H9 (cell line): ENCODE results near the gene ROBO4. TPM values are rescaled to one million over a fixed set of nuclear protein-coding genes. Genes with fewer than 3 reads are reported as not detected.

ENCODE experiments used
- DNase-seq: peaks from one replicate; pipeline ENCODE4 v3.0.0-alpha.2; 2017
- H2AFZ ChIP-seq: one replicate; pipeline ENCODE4 v1.6.1; 2013; ENCODE audit warnings: mild to moderate bottlenecking, low read length, control low read depth, moderate library complexity
- H2AK5ac ChIP-seq: 2 replicates; pipeline ENCODE4 v1.6.1; 2013; ENCODE audit warnings: low read length, control low read depth, mixed read lengths; ENCODE audit not compliant: insufficient read length
- H2BK120ac ChIP-seq: one replicate; pipeline ENCODE4 v1.6.1; 2013; ENCODE audit warnings: low read depth, mild to moderate bottlenecking, low read length, control low read depth, inconsistent platforms; ENCODE audit not compliant: poor library complexity, severe bottlenecking
- H2BK12ac ChIP-seq: 2 replicates; pipeline ENCODE4 v1.6.1; 2013; ENCODE audit warnings: low read length, control low read depth, mixed read lengths, low read depth; ENCODE audit not compliant: insufficient read length
- H2BK15ac ChIP-seq: 2 replicates; pipeline ENCODE4 v1.6.1; 2013; ENCODE audit warnings: low read depth, low read length, control low read depth
- H2BK20ac ChIP-seq: one replicate; pipeline ENCODE4 v1.6.1; 2013; ENCODE audit warnings: low read depth, mild to moderate bottlenecking, low read length, control low read depth, inconsistent platforms; ENCODE audit not compliant: poor library complexity, severe bottlenecking
- H2BK5ac ChIP-seq: 2 replicates; pipeline ENCODE4 v1.6.1; 2013; ENCODE audit warnings: low read length, control low read depth, mixed read lengths; ENCODE audit not compliant: insufficient read length
- H3K14ac ChIP-seq: 2 replicates; pipeline ENCODE4 v1.6.1; 2013; ENCODE audit warnings: low read length, control low read depth; ENCODE audit not compliant: insufficient read depth
- H3K18ac ChIP-seq: 2 replicates; pipeline ENCODE4 v1.6.1; 2013; ENCODE audit warnings: low read depth, mild to moderate bottlenecking, mixed read lengths, low read length, control low read depth; ENCODE audit not compliant: insufficient read length
- H3K23ac ChIP-seq: 2 replicates; pipeline ENCODE4 v1.6.1; 2013; ENCODE audit warnings: low read length, control low read depth, mixed read lengths, low read depth; ENCODE audit not compliant: insufficient read length
- H3K23me2 ChIP-seq: 2 replicates; pipeline ENCODE4 v1.6.1; 2013; ENCODE audit warnings: low read depth, mild to moderate bottlenecking, mixed read lengths, low read length, control low read depth; ENCODE audit not compliant: insufficient read length, poor library complexity, severe bottlenecking
- H3K27ac ChIP-seq: 2 replicates; pipeline ENCODE4 v1.5.1; 2013; ENCODE audit warnings: low read length, control low read depth, mixed read lengths, low read depth; ENCODE audit not compliant: insufficient read length
- H3K27me3 ChIP-seq: 2 replicates; pipeline ENCODE4 v1.6.1; 2013; ENCODE audit warnings: low read length, control low read depth, inconsistent platforms; ENCODE audit not compliant: insufficient read depth
- H3K4ac ChIP-seq: 2 replicates; pipeline ENCODE4 v1.6.1; 2013; ENCODE audit warnings: low read depth, mild to moderate bottlenecking, control low read depth, inconsistent platforms, low read length, moderate library complexity
- H3K4me1 ChIP-seq: 2 replicates; pipeline ENCODE4 v1.6.1; 2013; ENCODE audit warnings: low read length, control low read depth, inconsistent platforms; ENCODE audit not compliant: insufficient read depth
- H3K4me2 ChIP-seq: 2 replicates; pipeline ENCODE4 v1.6.1; 2013; ENCODE audit warnings: low read length, control low read depth, mixed read lengths; ENCODE audit not compliant: insufficient read length, insufficient read depth
- H3K56ac ChIP-seq: 2 replicates; pipeline ENCODE4 v1.6.1; 2013; ENCODE audit warnings: low read depth, mild to moderate bottlenecking, mixed read lengths, low read length, control low read depth; ENCODE audit not compliant: insufficient read length
- H3K79me1 ChIP-seq: 2 replicates; pipeline ENCODE4 v1.6.1; 2013; ENCODE audit warnings: low read depth, mild to moderate bottlenecking, moderate library complexity, low read length, control low read depth, inconsistent platforms; ENCODE audit not compliant: insufficient read depth, poor library complexity, severe bottlenecking
- H3K79me2 ChIP-seq: 2 replicates; pipeline ENCODE4 v1.6.1; 2013; ENCODE audit warnings: low read length, control low read depth, inconsistent platforms; ENCODE audit not compliant: insufficient read depth
- H3K9ac ChIP-seq: 2 replicates; pipeline ENCODE4 v1.6.1; 2013; ENCODE audit warnings: low read length, control low read depth, mixed read lengths; ENCODE audit not compliant: insufficient read length; ENCODE audit errors: extremely low read depth
- H3K9me3 ChIP-seq: one replicate; pipeline ENCODE4 v1.6.1; 2013; ENCODE audit warnings: low read depth, low read length, inconsistent platforms; ENCODE audit not compliant: control insufficient read depth
- H3T11ph ChIP-seq: one replicate; pipeline ENCODE4 v1.6.1; 2013; ENCODE audit warnings: mild to moderate bottlenecking, low read length, control low read depth, inconsistent platforms
- H4K20me1 ChIP-seq: one replicate; pipeline ENCODE4 v1.6.1; 2013; ENCODE audit not compliant: control insufficient read depth, insufficient read length, insufficient read depth
- H4K5ac ChIP-seq: 2 replicates; pipeline ENCODE4 v1.6.1; 2013; ENCODE audit warnings: low read depth, mild to moderate bottlenecking, mixed read lengths, low read length, control low read depth; ENCODE audit not compliant: insufficient read length
- H4K8ac ChIP-seq: replicated peaks from 2 replicates; pipeline ENCODE4 v1.6.1; 2013; ENCODE audit warnings: low read length, control low read depth, mixed read lengths, low read depth; ENCODE audit not compliant: insufficient read length
- H4K91ac ChIP-seq: 2 replicates; pipeline ENCODE4 v1.6.1; 2013; ENCODE audit warnings: low read depth, mild to moderate bottlenecking, moderate library complexity, mixed read lengths, low read length, control low read depth; ENCODE audit not compliant: insufficient read length
- H3K27ac Mint-ChIP-seq, 3 experiments: 2 replicates in 2 of 3; 3 replicates in 1 of 3; pipeline ENCODE4 v1.8.0; 2020 to 2021; ENCODE audit warnings: mixed read lengths in 3 of 3, mild to moderate bottlenecking in 1 of 3, moderate library complexity in 1 of 3
- H3K27me3 Mint-ChIP-seq: 2 replicates; pipeline ENCODE4 v1.8.0; 2021; ENCODE audit warnings: low read depth, mild to moderate bottlenecking, moderate library complexity, mixed read lengths
- H3K36me3 Mint-ChIP-seq, 3 experiments: 2 replicates in 2 of 3; 3 replicates in 1 of 3; pipeline ENCODE4 v1.8.0; 2020 to 2021; ENCODE audit warnings: low read depth in 3 of 3, mixed read lengths in 3 of 3; ENCODE audit not compliant: insufficient read depth in 1 of 3
- H3K4me1 Mint-ChIP-seq, 2 experiments: 2 replicates each; pipeline ENCODE4 v1.8.0; 2020; ENCODE audit warnings: mixed read lengths in 2 of 2
- H3K4me3 Mint-ChIP-seq, 2 experiments: 2 replicates in 1 of 2; 3 replicates in 1 of 2; pipeline ENCODE4 v1.8.0; 2020 to 2021; ENCODE audit warnings: mild to moderate bottlenecking in 2 of 2, mixed read lengths in 2 of 2, moderate library complexity in 1 of 2
- H3K9me3 Mint-ChIP-seq, 2 experiments: 2 replicates in 1 of 2; 3 replicates in 1 of 2; pipeline ENCODE4 v1.8.0; 2020; ENCODE audit warnings: mild to moderate bottlenecking in 2 of 2, mixed read lengths in 2 of 2, moderate library complexity in 1 of 2
- WGBS: extraction: QIAGEN DNeasy Blood & Tissue Kit; methylation state at CpG from one replicate; pipeline ENCODE4 v1.1.7; 2013; ENCODE audit warnings: missing lambda C conversion rate, low lambda C conversion rate, mixed read lengths; ENCODE audit not compliant: insufficient read length; ENCODE audit errors: extremely low coverage; 5-methylcytosine and 5-hydroxymethylcytosine counted together
- total RNA-seq: library from RNA; stranded (reverse); gene quantifications from 2 replicates; pipeline ENCODE4 v1.2.1, GENCODE V29; 2021
- TF ChIP-seq, protein P1 (sequence below): fragments of 200-600 bp; sonication (generic); conservative IDR thresholded peaks from 3 replicates; pipeline ENCODE4 v1.8.0; 2021; ENCODE audit warnings: antibody characterized with exemption, mild to moderate bottlenecking

The ROBO4 gene
- total RNA-seq, 1 experiment from 2014 or later, result not detected

- Histone ChIP-seq H4K20me1 (no peaks in the 10 kb centered on the region), H3K23ac (no peak overlapping the region), H3K79me1 (no peaks in the 10 kb centered on the region), H2AFZ (no peak overlapping the region), H2BK20ac (no peak overlapping the region), H3K27ac (no peak overlapping the region), H2BK5ac (no peak overlapping the region), H3K56ac (no peak overlapping the region), H2BK15ac (no peak overlapping the region), H3K9ac (no peak overlapping the region), H4K5ac (no peak overlapping the region), H3K4me2 (no peak overlapping the region), H3K14ac (no peak overlapping the region), H3T11ph (no peak overlapping the region), H3K4ac (no peak overlapping the region), H4K8ac (no peak overlapping the region), H2BK12ac (no peak overlapping the region), H3K79me2 (no peaks in the 10 kb centered on the region), H4K91ac (no peak overlapping the region), H3K9me3 (no peaks in the 10 kb centered on the region), H3K27me3 (peaks cover 33% of the 10 kb centered on the region), H2AK5ac (no peak overlapping the region), H3K4me1 (no peaks in the 10 kb centered on the region), H3K23me2 (peaks cover 3% of the 10 kb centered on the region), H3K18ac (no peak overlapping the region), H2BK120ac (no peak overlapping the region)
- H3K9me3 Mint-ChIP-seq, result no peaks in the 10 kb centered on the region; a peak in 1 of 5 replicates
- no peak overlapping the region for H3K4me3 Mint-ChIP-seq
- H3K36me3 Mint-ChIP-seq, result no peaks in the 10 kb centered on the region
- no peak for DNase-seq
- H3K4me1 Mint-ChIP-seq, result peaks cover 17 to 31% of the 10 kb centered on the region in 2 experiments
- H3K27me3 Mint-ChIP-seq, result peaks cover 58% of the 10 kb centered on the region
- TF ChIP-seq, protein P1, sequence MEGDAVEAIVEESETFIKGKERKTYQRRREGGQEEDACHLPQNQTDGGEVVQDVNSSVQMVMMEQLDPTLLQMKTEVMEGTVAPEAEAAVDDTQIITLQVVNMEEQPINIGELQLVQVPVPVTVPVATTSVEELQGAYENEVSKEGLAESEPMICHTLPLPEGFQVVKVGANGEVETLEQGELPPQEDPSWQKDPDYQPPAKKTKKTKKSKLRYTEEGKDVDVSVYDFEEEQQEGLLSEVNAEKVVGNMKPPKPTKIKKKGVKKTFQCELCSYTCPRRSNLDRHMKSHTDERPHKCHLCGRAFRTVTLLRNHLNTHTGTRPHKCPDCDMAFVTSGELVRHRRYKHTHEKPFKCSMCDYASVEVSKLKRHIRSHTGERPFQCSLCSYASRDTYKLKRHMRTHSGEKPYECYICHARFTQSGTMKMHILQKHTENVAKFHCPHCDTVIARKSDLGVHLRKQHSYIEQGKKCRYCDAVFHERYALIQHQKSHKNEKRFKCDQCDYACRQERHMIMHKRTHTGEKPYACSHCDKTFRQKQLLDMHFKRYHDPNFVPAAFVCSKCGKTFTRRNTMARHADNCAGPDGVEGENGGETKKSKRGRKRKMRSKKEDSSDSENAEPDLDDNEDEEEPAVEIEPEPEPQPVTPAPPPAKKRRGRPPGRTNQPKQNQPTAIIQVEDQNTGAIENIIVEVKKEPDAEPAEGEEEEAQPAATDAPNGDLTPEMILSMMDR, result no peak
- no CpG with 5 or more reads among the region's 8 CpGs for WGBS
- H3K27ac Mint-ChIP-seq, result no peak overlapping the region
Measured at GRCh38 chr11:124835918-124836317, 61.7 kb downstream of the ROBO4 start.
